ENCODE measurements around the gene SURF4. TPM values are rescaled to one million over a fixed set of nuclear protein-coding genes. Genes with fewer than 3 reads are reported as not detected.
"Not testable (repeated sequence)": the region's sequence is repeated elsewhere in the genome, so short reads cannot be mapped to it uniquely, and the experiment has no call there.

The SURF4 gene
- total and polyA plus RNA-seq, 2 donors (not counting 3 experiments of a cell fraction or from before 2014, with no cell fraction given), result 216 to 358 TPM

GRCh38 chr9:133329306-133330156 lies 46.3 kb downstream of the SURF4 start:
- H3K27me3 ChIP-seq (ENCODE audit: control insufficient read depth in 2 of 2, insufficient read depth in 2 of 2, low read length in 2 of 2); H3K27ac ChIP-seq (ENCODE audit: insufficient read depth, low read depth, low read length); H3K4me1 ChIP-seq (ENCODE audit: control insufficient read depth, extremely low read depth, insufficient read depth, low read length); POLR2A ChIA-PET; dilution Hi-C loops (cut with MboI; ENCODE audit: extremely low pct_ligation_motif_present, low sequenced_read_pairs); H3K4me2 ChIP-seq (ENCODE audit: insufficient read depth, low read length); H3K9ac ChIP-seq (replicated peaks; ENCODE audit: extremely low read depth, insufficient read depth, low read length); DNase-seq (ENCODE audit: low read depth, low spot score); BruUV-seq (replicated peaks); H2AFZ ChIP-seq (ENCODE audit: low read depth, low read length); H3K4me3 ChIP-seq (replicated peaks in 1 of 3; ENCODE audit: insufficient read depth in 1 of 3, low read depth in 1 of 3, low read length in 3 of 3); H4K20me1 ChIP-seq (replicated peaks; ENCODE audit: control insufficient read depth, extremely low read depth, insufficient read depth, low read length); H3K9me3 ChIP-seq (replicated peaks; ENCODE audit: control insufficient read depth, insufficient read depth, low read length); H3K79me2 ChIP-seq (ENCODE audit: control insufficient read depth, insufficient read depth, low read length); H3K9me1 ChIP-seq (replicated peaks; ENCODE audit: control insufficient read depth, extremely low read depth, insufficient read depth, low read length): not testable (repeated sequence)
- peaks cover 11 to 38% of the 10 kb centered on the region in 2 experiments for H3K36me3 ChIP-seq (ENCODE audit: control insufficient read depth in 2 of 2, extremely low read depth in 1 of 2, insufficient read depth in 2 of 2, low read length in 2 of 2)
- intact Hi-C loops (cut with micrococcal nuclease), result loop anchor here (1.0 to 2.0 kb wide), 2 partner anchors 91 to 144 kb away; no protein-coding TSS in a partner anchor
- FAIRE-seq, result peak; percentile 8
- TF ChIP-seq POLR2AphosphoS5 (IDR thresholded peaks at IDR 0.05; ENCODE audit: insufficient read depth, low read depth, low read length) (peak; percentile 39), CTCF (IDR thresholded peaks at IDR 0.05; ENCODE audit: extremely low read depth in 1 of 2, insufficient read depth in 1 of 2, low read depth in 1 of 2, low read length in 2 of 2) (peak; percentile 13 to 53)
- CTCF ChIA-PET, result interaction anchor here (0.8 to 5.6 kb wide), 21 partner anchors 9 to 169 kb away, joined by 3 to 128 read pairs (median 4); partner anchors contain the start of genes MED22 and RPL7A

All from endothelial cell of umbilical vein (primary cell).